ENCODE measurements around the gene MTF2.
A peak's percentile ranks its signal among the peaks of the same experiment; 100 is the strongest.
"Not testable (repeated sequence)": the region's sequence is repeated elsewhere in the genome, so short reads cannot be mapped to it uniquely, and the experiment has no call there.

Gene MTF2

GRCh38 chr1:93167006-93167405, 87.9 kb downstream of the MTF2 start:
- Histone ChIP-seq H3K9me3 (ENCODE audit: control insufficient read depth in 1 of 2, low read length in 2 of 2) (no peaks in the 10 kb centered on the region), H3K4me3 (ENCODE audit: low read depth in 1 of 2, low read length in 2 of 2) (no peak overlapping the region), H3K4me1 (ENCODE audit: control insufficient read depth in 1 of 2, insufficient read depth in 2 of 2, low read length in 2 of 2) (peaks cover 0 to 2% of the 10 kb centered on the region in 2 donors), H3K27ac (ENCODE audit: low read length) (no peak overlapping the region), H3K27me3 (ENCODE audit: low read depth, low read length) (no peaks in the 10 kb centered on the region), H3K36me3 (ENCODE audit: control insufficient read depth in 1 of 2, insufficient read depth in 2 of 2, low read length in 2 of 2) (no peaks in the 10 kb centered on the region)

- H3K36me3 ChIP-seq (ENCODE audit: control insufficient read depth in 1 of 2, insufficient read depth in 2 of 2, low read length in 2 of 2); H3K27me3 ChIP-seq (ENCODE audit: low read depth, low read length); H3K27ac ChIP-seq (ENCODE audit: low read length); H3K4me3 ChIP-seq (ENCODE audit: low read depth in 1 of 2, low read length in 2 of 2); H3K4me1 ChIP-seq (ENCODE audit: control insufficient read depth in 1 of 2, insufficient read depth in 2 of 2, low read length in 2 of 2); H3K9me3 ChIP-seq (ENCODE audit: control insufficient read depth in 1 of 2, low read length in 2 of 2): not testable (repeated sequence)
Measured at GRCh38 chr1:93170141-93170678, 91.1 kb downstream of the MTF2 start.

- Histone ChIP-seq H3K4me1 (ENCODE audit: control insufficient read depth in 1 of 2, insufficient read depth in 2 of 2, low read length in 2 of 2) (peaks cover 0 to 11% of the 10 kb centered on the region in 2 donors), H3K4me3 (ENCODE audit: low read depth in 1 of 2, low read length in 2 of 2) (no peak overlapping the region), H3K9me3 (ENCODE audit: control insufficient read depth in 1 of 2, low read length in 2 of 2) (no peaks in the 10 kb centered on the region), H3K27me3 (ENCODE audit: low read depth, low read length) (no peaks in the 10 kb centered on the region), H3K36me3 (ENCODE audit: control insufficient read depth in 1 of 2, insufficient read depth in 2 of 2, low read length in 2 of 2) (peaks cover 0 to 5% of the 10 kb centered on the region in 2 donors), H3K27ac (ENCODE audit: low read length) (no peak overlapping the region)
Measured at GRCh38 chr1:93171549-93172034, 92.5 kb downstream of the MTF2 start.

- peaks cover 0 to 5% of the 10 kb centered on the region in 2 donors for H3K36me3 ChIP-seq (ENCODE audit: control insufficient read depth in 1 of 2, insufficient read depth in 2 of 2, low read length in 2 of 2)
- no peaks in the 10 kb centered on the region for H3K27me3 ChIP-seq (ENCODE audit: low read depth, low read length)
- H3K27ac ChIP-seq (ENCODE audit: low read length): no peak overlapping the region
- no peaks in the 10 kb centered on the region for H3K9me3 ChIP-seq (ENCODE audit: control insufficient read depth in 1 of 2, low read length in 2 of 2)
- no peak overlapping the region for H3K4me3 ChIP-seq (ENCODE audit: low read depth in 1 of 2, low read length in 2 of 2)
- H3K4me1 ChIP-seq (ENCODE audit: control insufficient read depth in 1 of 2, insufficient read depth in 2 of 2, low read length in 2 of 2): peaks cover 4 to 18% of the 10 kb centered on the region in 2 donors
Measured at GRCh38 chr1:93172778-93173177, 93.7 kb downstream of the MTF2 start.

GRCh38 chr1:93174638-93175037, 95.6 kb downstream of the MTF2 start:
- H3K9me3 ChIP-seq (ENCODE audit: control insufficient read depth in 1 of 2, low read length in 2 of 2): not testable (repeated sequence)
- H3K4me1 ChIP-seq (ENCODE audit: control insufficient read depth in 1 of 2, insufficient read depth in 2 of 2, low read length in 2 of 2): peaks cover 11 to 25% of the 10 kb centered on the region in 2 donors

GRCh38 chr1:93177991-93178390, 98.9 kb downstream of the MTF2 start:
- Histone ChIP-seq H3K27ac (ENCODE audit: low read length) (peak overlapping the region; percentile 33), H3K36me3 (ENCODE audit: control insufficient read depth in 1 of 2, insufficient read depth in 2 of 2, low read length in 2 of 2) (peaks cover 5 to 6% of the 10 kb centered on the region in 2 donors), H3K4me1 (ENCODE audit: control insufficient read depth in 1 of 2, insufficient read depth in 2 of 2, low read length in 2 of 2) (peaks cover 11 to 26% of the 10 kb centered on the region in 2 donors), H3K9me3 (ENCODE audit: control insufficient read depth in 1 of 2, low read length in 2 of 2) (no peaks in the 10 kb centered on the region), H3K27me3 (ENCODE audit: low read depth, low read length) (no peaks in the 10 kb centered on the region), H3K4me3 (ENCODE audit: low read depth in 1 of 2, low read length in 2 of 2) (peak overlapping the region; percentile 77 to 93)

More at GRCh38 chr1:93174638-93175037, 95.6 kb downstream of the MTF2 start:
- not testable (repeated sequence) for H3K4me3 ChIP-seq (ENCODE audit: low read depth in 1 of 2, low read length in 2 of 2); H3K27me3 ChIP-seq (ENCODE audit: low read depth, low read length); H3K36me3 ChIP-seq (ENCODE audit: control insufficient read depth in 1 of 2, insufficient read depth in 2 of 2, low read length in 2 of 2); H3K27ac ChIP-seq (ENCODE audit: low read length)

GRCh38 chr1:93178418-93178817, 99.3 kb downstream of the MTF2 start:
- peaks cover 11 to 26% of the 10 kb centered on the region in 2 donors for H3K4me1 ChIP-seq (ENCODE audit: control insufficient read depth in 1 of 2, insufficient read depth in 2 of 2, low read length in 2 of 2)
- H3K4me3 ChIP-seq (ENCODE audit: low read depth in 1 of 2, low read length in 2 of 2): peak overlapping the region; percentile 77 to 93
- no peaks in the 10 kb centered on the region for H3K27me3 ChIP-seq (ENCODE audit: low read depth, low read length)
- H3K9me3 ChIP-seq (ENCODE audit: control insufficient read depth in 1 of 2, low read length in 2 of 2): no peaks in the 10 kb centered on the region
- H3K27ac ChIP-seq (ENCODE audit: low read length): peak overlapping the region; percentile 33
- peaks cover 5 to 6% of the 10 kb centered on the region in 2 donors for H3K36me3 ChIP-seq (ENCODE audit: control insufficient read depth in 1 of 2, insufficient read depth in 2 of 2, low read length in 2 of 2)

GRCh38 chr1:93179886-93180722, 101.0 kb downstream of the MTF2 start, which contains the start of gene TMED5:
TMED5 (minus strand) TSS chr1:93180413; CDS start chr1:93180242, 171 bp downstream.
- peaks cover 5 to 6% of the 10 kb centered on the region in 2 donors for H3K36me3 ChIP-seq (ENCODE audit: control insufficient read depth in 1 of 2, insufficient read depth in 2 of 2, low read length in 2 of 2)

GRCh38 chr1:93180723-93181613, 101.9 kb downstream of the MTF2 start, which contains the start of gene CCDC18:
CCDC18 (plus strand) TSS chr1:93180724; CDS start chr1:93183362, 2,638 bp downstream.
- Histone ChIP-seq H3K27me3 (ENCODE audit: low read depth, low read length) (no peaks in the 10 kb centered on the region), H3K36me3 (ENCODE audit: control insufficient read depth in 1 of 2, insufficient read depth in 2 of 2, low read length in 2 of 2) (peaks cover 3 to 6% of the 10 kb centered on the region in 2 donors), H3K27ac (ENCODE audit: low read length) (peak within 1 kb of the TSS; percentile 100), H3K4me3 (ENCODE audit: low read depth in 1 of 2, low read length in 2 of 2) (peak within 1 kb of the TSS; percentile 77 to 93), H3K4me1 (ENCODE audit: control insufficient read depth in 1 of 2, insufficient read depth in 2 of 2, low read length in 2 of 2) (peaks cover 11 to 21% of the 10 kb centered on the region in 2 donors), H3K9me3 (ENCODE audit: control insufficient read depth in 1 of 2, low read length in 2 of 2) (no peaks in the 10 kb centered on the region)

More at GRCh38 chr1:93179886-93180722, 101.0 kb downstream of the MTF2 start, which contains the start of gene TMED5:
- Histone ChIP-seq H3K4me3 (ENCODE audit: low read depth in 1 of 2, low read length in 2 of 2) (peak within 1 kb of the TSS; percentile 77 to 93), H3K27ac (ENCODE audit: low read length) (peak within 1 kb of the TSS; percentile 100), H3K4me1 (ENCODE audit: control insufficient read depth in 1 of 2, insufficient read depth in 2 of 2, low read length in 2 of 2) (peaks cover 11 to 23% of the 10 kb centered on the region in 2 donors), H3K9me3 (ENCODE audit: control insufficient read depth in 1 of 2, low read length in 2 of 2) (no peaks in the 10 kb centered on the region), H3K27me3 (ENCODE audit: low read depth, low read length) (no peaks in the 10 kb centered on the region)

- H3K27me3 ChIP-seq (ENCODE audit: low read depth, low read length): no peaks in the 10 kb centered on the region
- H3K4me3 ChIP-seq (ENCODE audit: low read depth in 1 of 2, low read length in 2 of 2): no peak overlapping the region
- no peaks in the 10 kb centered on the region for H3K9me3 ChIP-seq (ENCODE audit: control insufficient read depth in 1 of 2, low read length in 2 of 2)
- H3K36me3 ChIP-seq (ENCODE audit: control insufficient read depth in 1 of 2, insufficient read depth in 2 of 2, low read length in 2 of 2): no peaks in the 10 kb centered on the region
- H3K4me1 ChIP-seq (ENCODE audit: control insufficient read depth in 1 of 2, insufficient read depth in 2 of 2, low read length in 2 of 2): no peaks in the 10 kb centered on the region
- no peak overlapping the region for H3K27ac ChIP-seq (ENCODE audit: low read length)
Measured at GRCh38 chr1:93186667-93187066, 107.6 kb downstream of the MTF2 start.

Data from muscle layer of duodenum (tissue), 2 donors.